Measurements from ENCODE around the gene RIN3.

RIN3 gene

DNA sequence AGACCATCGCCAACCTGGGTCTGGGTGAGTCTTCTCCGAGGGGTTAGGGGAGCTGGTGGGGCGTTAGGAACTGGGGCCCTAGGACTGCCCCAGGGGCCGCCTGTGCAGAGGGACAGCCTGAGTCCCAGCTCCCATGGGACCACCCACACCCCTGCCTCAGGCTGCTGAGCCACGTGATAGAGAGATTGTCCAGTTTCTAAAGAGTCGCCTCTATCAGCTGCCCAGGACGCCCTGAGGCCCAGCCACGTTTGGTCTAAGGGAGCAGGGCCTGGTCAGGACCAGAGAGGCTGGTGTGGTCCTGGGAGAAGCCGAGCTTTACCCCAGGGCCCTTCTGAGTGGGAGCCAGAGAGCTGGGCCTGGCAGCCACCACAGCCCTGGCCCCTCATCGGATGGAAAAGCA, 127.7 kb downstream of the RIN3 start:
- in situ Hi-C loops (cut with MboI; ENCODE audit: low pct_unique_long_range_greater_than_20kb, low sequenced_read_pairs, unreplicated experiment): no loop called here
- no peak for DNase-seq (ENCODE audit: low spot score)
- no peak for TF ChIP-seq CTCF (IDR thresholded peaks at IDR 0.05; ENCODE audit: extremely low read depth, insufficient read depth, missing control alignments)

DNA sequence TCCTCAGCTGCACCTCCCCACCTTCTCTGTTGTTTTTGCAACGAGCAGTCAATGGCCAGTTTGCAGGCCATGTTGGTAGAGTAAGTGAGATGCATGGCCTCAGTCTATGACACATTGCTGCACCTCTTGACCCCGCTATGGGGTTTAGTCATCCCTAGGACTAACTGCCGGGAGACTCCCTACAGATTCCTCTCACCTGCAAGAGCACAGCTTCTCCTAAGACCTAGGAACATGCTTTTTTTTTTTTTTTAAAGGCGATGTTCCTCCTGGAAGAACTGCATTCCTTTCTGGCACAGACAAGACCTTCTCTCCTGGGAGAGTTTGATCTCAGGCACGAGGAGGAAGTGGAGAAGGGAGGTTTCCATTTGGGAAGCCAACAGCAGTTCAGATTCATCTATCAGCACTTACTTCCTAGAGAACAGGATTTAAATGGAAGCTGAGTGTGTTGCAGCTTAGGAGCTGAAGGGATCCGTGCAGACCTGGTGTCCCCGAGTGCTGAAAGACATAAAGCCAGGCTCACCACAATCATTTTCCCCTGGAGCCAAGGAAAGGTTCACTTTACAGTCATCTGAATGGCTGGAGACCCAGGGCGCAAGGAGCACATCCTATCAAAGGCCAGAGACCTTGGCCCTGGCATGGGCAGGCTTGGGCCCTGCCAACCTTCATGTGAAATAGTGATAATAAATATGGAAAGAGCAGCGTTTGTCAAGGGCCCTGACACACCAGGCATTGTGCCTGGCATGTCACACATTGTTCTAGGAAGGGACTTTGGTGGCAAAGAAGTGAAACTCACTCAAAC, 130.8 kb downstream of the RIN3 start:
- DNase-seq (ENCODE audit: low spot score): no peak
- no peak for TF ChIP-seq CTCF (IDR thresholded peaks at IDR 0.05; ENCODE audit: extremely low read depth, insufficient read depth, missing control alignments)
- in situ Hi-C loops (cut with MboI; ENCODE audit: low pct_unique_long_range_greater_than_20kb, low sequenced_read_pairs, unreplicated experiment): no loop called here

DNA sequence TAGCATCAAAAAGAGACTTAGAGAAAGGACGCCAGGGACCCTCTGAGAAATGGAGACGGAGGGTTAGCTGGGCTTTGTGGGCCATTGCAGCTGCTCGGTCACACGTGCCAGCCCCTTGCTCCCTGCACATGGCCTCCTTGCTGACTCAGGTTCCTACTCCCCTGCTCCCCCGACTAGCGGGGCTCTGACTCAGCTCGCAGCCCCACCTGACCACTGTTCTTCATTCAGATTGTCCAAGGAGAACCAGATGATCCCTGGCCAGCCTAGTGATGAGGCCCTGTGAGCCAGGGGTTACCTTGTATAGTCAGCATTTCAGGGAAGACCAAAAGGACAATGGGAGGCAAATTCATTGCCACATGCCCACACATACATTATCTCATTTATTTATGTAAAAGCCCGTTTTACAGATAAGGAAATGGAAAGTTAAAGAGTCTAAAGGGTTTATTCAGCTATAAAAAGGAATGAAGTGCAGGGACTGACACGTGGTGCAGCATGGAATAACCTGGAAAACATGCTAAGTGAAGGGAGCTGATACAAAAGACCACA, 131.5 kb downstream of the RIN3 start:
- TF ChIP-seq CTCF (IDR thresholded peaks at IDR 0.05; ENCODE audit: extremely low read depth, insufficient read depth, missing control alignments): no peak
- in situ Hi-C loops (cut with MboI; ENCODE audit: low pct_unique_long_range_greater_than_20kb, low sequenced_read_pairs, unreplicated experiment): no loop called here
- DNase-seq (ENCODE audit: low spot score): no peak

DNA sequence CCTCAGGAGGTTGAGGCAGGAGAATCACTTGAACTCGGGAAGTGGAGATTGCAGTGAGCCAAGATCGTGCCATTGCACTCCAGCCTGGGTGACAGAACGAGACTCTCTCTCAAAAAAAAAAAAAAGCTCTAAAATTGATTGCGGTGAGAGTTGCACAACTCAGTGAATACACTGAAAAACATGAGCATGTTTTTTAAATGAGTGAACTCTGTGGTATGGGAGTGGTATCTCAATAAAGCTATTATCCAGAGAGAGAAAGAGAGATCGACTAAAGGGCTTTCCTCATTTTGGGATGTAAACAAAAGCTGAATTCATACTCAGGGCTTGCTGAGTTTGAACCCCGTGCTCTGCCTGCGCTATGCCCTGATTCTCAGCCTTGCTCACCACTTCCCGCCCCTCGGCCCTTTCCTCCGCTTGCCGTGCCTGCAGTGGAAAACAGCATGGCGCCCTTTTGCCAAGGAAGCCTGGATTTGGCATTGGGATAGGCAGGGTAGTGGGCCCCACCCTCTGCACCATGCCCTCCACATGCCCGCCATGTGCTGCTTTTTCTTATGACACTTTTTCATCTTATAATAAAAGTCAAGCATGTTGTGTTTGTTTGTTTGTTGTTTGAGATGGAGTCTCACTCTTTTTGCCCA, 132.4 kb downstream of the RIN3 start:
- no peak for DNase-seq (ENCODE audit: low spot score)
- TF ChIP-seq CTCF (IDR thresholded peaks at IDR 0.05; ENCODE audit: extremely low read depth, insufficient read depth, missing control alignments): no peak
- in situ Hi-C loops (cut with MboI; ENCODE audit: low pct_unique_long_range_greater_than_20kb, low sequenced_read_pairs, unreplicated experiment): no loop called here

DNA sequence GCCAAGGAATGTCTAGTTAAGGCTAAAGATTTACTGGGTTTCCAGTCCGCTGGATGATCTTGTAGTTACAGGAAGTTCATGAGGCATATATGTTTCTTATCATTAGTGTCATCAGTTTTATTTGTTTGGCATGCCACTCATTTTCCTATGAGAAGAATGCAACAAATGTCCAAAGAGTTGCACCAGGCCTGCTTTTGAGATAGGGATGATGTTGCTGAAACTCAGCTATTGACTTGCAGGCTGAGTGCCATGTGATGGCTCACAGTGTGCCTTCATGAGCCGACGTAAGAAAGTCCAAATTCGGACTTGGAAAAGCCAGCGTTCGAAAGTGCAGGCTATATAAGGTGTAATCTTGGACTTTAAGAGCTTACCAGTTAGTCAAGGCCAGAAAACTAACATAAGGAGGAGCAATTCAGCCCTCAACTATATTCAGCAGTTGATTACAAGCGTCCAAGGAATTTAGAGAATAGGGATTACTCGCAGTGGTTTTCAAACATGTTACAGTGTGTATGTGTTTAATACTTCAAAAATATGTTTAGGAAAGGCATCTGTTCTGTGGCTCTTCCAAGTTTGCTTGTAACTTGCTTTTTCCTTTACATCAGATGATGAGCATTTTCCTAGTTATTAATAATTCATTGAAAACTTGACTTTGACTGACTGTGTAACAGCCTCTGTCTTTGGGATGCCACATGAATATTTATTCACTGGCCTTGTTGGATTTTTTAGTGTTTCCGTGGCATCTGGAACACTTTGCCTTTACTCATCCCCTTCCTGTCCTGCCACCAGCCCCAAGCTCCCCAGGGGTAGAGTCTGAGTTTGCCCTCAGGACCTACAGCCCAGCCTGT, 133.6 kb downstream of the RIN3 start:
- DNase-seq (ENCODE audit: low spot score): no peak
- in situ Hi-C loops (cut with MboI; ENCODE audit: low pct_unique_long_range_greater_than_20kb, low sequenced_read_pairs, unreplicated experiment): no loop called here
- no peak for TF ChIP-seq CTCF (IDR thresholded peaks at IDR 0.05; ENCODE audit: extremely low read depth, insufficient read depth, missing control alignments)

- in situ Hi-C loops (cut with MboI; ENCODE audit: low pct_unique_long_range_greater_than_20kb, low sequenced_read_pairs, unreplicated experiment): no loop called here
- no peak for TF ChIP-seq CTCF (IDR thresholded peaks at IDR 0.05; ENCODE audit: extremely low read depth, insufficient read depth, missing control alignments)
- DNase-seq (ENCODE audit: low spot score): no peak
Observed at GRCh38 chr14:92647797-92648279, 134.3 kb downstream of the RIN3 start.
